ENCODE data around the gene CACNA1F. TPM values are rescaled to one million over a fixed set of nuclear protein-coding genes. Genes with fewer than 3 reads are reported as not detected.

The CACNA1F gene
- total and polyA plus RNA-seq, 10 of the 15 experiments (the other 5 are each of a cell fraction or from before 2014, with no cell fraction given), result 0.01 to 0.32 (median 0.05) TPM; not detected in 5

- TF ChIP-seq CHD2 (IDR thresholded peaks at IDR 0.05; ENCODE audit: borderline replicate concordance, low read depth, low read length) (no peak), STAT1 (conservative IDR thresholded peaks at IDR 0.05) (no peak), RAD51 (IDR thresholded peaks at IDR 0.05) (0 out of 2 replicates have a peak, but pooled peaks have one; percentile 22), CBFB (IDR thresholded peaks at IDR 0.05; ENCODE audit: low read depth) (0 out of 2 replicates have a peak, but pooled peaks have one; percentile 32), CHD4 (IDR thresholded peaks at IDR 0.05) (no peak), STAT3 (IDR thresholded peaks at IDR 0.05; ENCODE audit: low read depth, low read length) (no peak), POLR2AphosphoS2 (IDR thresholded peaks at IDR 0.05; ENCODE audit: low read depth, low read length) (no peak), BCL11A (IDR thresholded peaks at IDR 0.05; ENCODE audit: low read depth, low read length) (no peak), PML (IDR thresholded peaks at IDR 0.05; ENCODE audit: low read length) (no peak), LARP7 (IDR thresholded peaks at IDR 0.05) (no peak), SMAD1 (IDR thresholded peaks at IDR 0.05; ENCODE audit: low read depth, partially characterized antibody) (no peak), NFYA (IDR thresholded peaks at IDR 0.05; ENCODE audit: borderline replicate concordance, low read depth, low read length) (no peak), ZZZ3 (IDR thresholded peaks at IDR 0.05; ENCODE audit: control insufficient read depth, insufficient read length, low read depth) (no peak), SUPT20H (IDR thresholded peaks at IDR 0.05; ENCODE audit: borderline replicate concordance, control insufficient read depth, low read depth, low read length) (no peak), RUNX3 (IDR thresholded peaks at IDR 0.05; ENCODE audit: low read length) (peak; percentile 42), CBX5 (IDR thresholded peaks at IDR 0.05; ENCODE audit: low read depth) (no peak)
- TF ChIP-seq, protein P1, sequence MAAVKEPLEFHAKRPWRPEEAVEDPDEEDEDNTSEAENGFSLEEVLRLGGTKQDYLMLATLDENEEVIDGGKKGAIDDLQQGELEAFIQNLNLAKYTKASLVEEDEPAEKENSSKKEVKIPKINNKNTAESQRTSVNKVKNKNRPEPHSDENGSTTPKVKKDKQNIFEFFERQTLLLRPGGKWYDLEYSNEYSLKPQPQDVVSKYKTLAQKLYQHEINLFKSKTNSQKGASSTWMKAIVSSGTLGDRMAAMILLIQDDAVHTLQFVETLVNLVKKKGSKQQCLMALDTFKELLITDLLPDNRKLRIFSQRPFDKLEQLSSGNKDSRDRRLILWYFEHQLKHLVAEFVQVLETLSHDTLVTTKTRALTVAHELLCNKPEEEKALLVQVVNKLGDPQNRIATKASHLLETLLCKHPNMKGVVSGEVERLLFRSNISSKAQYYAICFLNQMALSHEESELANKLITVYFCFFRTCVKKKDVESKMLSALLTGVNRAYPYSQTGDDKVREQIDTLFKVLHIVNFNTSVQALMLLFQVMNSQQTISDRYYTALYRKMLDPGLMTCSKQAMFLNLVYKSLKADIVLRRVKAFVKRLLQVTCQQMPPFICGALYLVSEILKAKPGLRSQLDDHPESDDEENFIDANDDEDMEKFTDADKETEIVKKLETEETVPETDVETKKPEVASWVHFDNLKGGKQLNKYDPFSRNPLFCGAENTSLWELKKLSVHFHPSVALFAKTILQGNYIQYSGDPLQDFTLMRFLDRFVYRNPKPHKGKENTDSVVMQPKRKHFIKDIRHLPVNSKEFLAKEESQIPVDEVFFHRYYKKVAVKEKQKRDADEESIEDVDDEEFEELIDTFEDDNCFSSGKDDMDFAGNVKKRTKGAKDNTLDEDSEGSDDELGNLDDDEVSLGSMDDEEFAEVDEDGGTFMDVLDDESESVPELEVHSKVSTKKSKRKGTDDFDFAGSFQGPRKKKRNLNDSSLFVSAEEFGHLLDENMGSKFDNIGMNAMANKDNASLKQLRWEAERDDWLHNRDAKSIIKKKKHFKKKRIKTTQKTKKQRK (IDR thresholded peaks at IDR 0.05; ENCODE audit: low read depth, low read length), result no peak
- TF ChIP-seq, protein P2, sequence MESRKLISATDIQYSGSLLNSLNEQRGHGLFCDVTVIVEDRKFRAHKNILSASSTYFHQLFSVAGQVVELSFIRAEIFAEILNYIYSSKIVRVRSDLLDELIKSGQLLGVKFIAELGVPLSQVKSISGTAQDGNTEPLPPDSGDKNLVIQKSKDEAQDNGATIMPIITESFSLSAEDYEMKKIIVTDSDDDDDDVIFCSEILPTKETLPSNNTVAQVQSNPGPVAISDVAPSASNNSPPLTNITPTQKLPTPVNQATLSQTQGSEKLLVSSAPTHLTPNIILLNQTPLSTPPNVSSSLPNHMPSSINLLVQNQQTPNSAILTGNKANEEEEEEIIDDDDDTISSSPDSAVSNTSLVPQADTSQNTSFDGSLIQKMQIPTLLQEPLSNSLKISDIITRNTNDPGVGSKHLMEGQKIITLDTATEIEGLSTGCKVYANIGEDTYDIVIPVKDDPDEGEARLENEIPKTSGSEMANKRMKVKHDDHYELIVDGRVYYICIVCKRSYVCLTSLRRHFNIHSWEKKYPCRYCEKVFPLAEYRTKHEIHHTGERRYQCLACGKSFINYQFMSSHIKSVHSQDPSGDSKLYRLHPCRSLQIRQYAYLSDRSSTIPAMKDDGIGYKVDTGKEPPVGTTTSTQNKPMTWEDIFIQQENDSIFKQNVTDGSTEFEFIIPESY (IDR thresholded peaks at IDR 0.05), result no peak
- TF ChIP-seq, protein P3, sequence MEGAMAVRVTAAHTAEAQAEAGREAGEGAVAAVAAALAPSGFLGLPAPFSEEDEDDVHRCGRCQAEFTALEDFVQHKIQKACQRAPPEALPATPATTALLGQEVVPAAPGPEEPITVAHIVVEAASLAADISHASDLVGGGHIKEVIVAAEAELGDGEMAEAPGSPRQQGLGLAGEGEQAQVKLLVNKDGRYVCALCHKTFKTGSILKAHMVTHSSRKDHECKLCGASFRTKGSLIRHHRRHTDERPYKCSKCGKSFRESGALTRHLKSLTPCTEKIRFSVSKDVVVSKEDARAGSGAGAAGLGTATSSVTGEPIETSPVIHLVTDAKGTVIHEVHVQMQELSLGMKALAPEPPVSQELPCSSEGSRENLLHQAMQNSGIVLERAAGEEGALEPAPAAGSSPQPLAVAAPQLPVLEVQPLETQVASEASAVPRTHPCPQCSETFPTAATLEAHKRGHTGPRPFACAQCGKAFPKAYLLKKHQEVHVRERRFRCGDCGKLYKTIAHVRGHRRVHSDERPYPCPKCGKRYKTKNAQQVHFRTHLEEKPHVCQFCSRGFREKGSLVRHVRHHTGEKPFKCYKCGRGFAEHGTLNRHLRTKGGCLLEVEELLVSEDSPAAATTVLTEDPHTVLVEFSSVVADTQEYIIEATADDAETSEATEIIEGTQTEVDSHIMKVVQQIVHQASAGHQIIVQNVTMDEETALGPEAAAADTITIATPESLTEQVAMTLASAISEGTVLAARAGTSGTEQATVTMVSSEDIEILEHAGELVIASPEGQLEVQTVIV (IDR thresholded peaks at IDR 0.05; ENCODE audit: borderline replicate concordance, partially characterized antibody), result no peak
Measured at GRCh38 chrX:49186125-49187027, 46.8 kb downstream of the CACNA1F start, which contains the start of gene PRICKLE3 (continued).

Data from GM12878 (cell line).